GM21515 (cell line): Measurements from ENCODE around the gene PAQR5.
"Not testable (repeated sequence)": the region's sequence is repeated elsewhere in the genome, so short reads cannot be mapped to it uniquely, and the experiment has no call there.

Source experiments
- ATAC-seq: cut with Tn5 transposase; IDR thresholded peaks from one replicate; pipeline ENCODE4 v1.9.1; 2021; ENCODE audit not compliant: unreplicated experiment

PAQR5 gene, protein sequence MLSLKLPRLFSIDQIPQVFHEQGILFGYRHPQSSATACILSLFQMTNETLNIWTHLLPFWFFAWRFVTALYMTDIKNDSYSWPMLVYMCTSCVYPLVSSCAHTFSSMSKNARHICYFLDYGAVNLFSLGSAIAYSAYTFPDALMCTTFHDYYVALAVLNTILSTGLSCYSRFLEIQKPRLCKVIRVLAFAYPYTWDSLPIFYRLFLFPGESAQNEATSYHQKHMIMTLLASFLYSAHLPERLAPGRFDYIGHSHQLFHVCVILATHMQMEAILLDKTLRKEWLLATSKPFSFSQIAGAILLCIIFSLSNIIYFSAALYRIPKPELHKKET

DNA sequence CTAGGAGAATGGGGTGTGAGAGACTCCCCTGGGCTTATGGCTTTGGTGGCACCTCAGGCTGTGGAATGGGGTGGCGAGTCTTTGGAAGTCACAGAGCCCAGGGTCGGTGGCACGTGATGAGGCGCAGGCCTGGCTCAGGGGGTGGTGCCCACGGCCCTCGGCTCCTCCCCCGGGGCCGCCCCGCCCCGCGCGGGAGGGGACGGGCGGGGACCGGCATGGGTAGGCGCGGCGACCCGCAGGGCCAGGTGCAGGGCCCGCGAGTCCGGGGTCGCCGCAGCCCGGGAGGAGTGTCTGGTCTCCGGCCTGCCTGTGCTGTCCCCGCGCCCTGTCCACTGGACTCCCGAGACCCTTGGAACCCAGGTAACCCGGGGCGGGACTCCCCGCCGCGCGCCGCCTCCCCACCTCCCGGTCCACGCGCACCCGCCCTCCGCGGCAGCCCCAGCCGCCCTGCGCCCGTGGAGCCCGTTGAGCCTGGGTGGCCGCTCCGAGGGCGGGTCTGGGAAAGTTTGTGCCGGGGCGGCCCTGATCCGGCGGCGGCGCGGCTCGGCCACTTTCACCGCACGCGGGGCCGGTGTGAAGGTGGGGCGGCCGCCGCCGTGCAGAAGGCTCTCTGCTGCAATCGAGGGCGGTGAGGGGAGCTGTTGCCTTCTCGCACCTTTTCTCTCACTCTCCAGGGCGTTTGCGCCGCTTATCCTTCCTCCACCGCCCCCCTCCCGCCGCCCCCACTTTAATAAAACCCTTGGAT is at the start of gene PAQR5:
TSS of gene PAQR5 (plus strand) at position 216 of the 745 bp plus-strand sequence. CDS start 61,169 bp downstream, outside the sequence.
- no peak for ATAC-seq

GRCh38 chr15:69253156-69253555 is 45.6 kb upstream of the PAQR5 start:
- ATAC-seq = no peak

DNA sequence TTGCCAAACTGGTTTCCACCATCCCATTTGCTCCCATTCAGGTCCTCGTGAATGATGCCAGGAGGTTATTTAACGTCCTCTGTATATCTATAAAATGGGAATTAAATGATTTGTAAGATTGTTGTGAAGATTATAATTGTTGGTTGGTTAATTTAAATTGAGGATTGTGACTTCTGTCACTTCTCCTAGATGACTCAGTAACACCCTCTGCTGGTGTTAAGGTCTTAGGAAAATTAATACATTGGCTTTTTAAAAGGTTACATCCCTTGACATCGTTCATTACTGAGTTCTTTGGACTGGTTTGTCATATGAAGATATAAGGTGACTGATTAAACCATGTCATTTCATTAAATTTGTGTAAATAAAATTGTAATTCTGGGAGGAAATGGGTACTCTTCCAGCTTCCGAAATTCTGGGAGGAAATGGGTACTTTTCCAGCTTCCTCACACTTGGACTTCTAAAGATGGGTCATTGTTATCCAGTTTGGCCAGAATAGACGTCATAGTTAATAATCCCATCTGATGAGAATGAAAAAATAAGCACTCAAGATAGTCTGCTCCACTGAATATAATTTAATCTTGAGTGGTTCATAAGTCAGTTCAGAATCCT is 33.3 kb upstream of the PAQR5 start:
- no peak for ATAC-seq

DNA sequence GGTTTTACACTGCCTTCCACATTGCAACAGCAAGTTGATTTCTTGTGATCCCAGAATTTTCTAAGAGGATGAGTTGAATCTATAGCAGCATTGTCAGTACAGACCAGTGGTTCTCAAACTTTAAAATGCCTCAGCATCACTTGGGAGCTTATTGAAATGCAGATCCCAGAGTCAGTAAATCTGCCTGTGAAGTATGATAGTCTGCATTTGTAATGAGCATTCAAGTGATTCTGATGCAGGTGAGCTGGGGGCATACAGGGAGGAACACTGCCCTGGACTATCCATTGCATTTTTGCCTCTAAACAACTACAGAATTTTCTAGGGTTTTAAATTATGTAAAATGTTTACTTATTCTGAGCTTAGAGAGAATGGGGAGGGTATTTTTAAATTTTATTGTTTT is 27.5 kb upstream of the PAQR5 start:
- no peak for ATAC-seq

DNA sequence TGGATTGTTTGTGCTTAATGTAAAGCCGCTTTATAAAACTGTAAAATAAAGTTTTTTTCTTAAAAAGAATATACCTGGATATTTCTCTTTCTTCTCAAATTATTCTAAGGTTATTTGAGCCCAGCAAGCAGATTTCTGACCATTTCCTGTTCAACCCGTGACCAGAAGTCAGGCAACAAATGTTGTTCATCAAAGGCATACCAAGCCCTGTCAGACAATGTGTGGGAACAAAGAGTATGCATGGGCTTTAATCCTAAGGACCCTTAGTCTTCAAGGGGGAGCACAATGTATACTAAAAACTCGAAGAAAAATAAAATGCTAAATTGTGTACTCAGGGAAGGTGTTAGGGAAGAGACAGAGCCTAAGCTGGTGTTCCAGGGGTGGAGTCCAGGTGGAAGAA is 26.6 kb upstream of the PAQR5 start:
- no peak for ATAC-seq

DNA sequence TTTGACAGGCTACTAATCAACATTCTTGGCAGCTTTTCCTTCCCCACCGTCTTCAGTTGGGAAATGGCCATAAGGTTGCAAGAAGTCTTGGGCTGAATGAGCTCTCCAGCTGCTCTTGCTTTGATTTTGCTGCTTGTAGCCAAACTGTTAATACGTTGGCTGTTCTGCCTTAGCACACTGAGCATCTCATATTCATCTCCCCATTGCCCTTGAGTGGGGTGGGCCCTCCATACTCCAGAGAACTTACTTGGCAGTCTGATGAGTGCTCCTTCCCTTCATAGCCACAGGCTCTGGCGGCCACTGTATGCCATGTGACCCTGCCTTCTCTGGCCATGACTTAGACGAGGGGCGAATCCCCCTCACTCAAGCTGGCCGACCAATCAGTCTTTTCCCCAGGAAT is 25.8 kb upstream of the PAQR5 start:
- no peak for ATAC-seq

DNA sequence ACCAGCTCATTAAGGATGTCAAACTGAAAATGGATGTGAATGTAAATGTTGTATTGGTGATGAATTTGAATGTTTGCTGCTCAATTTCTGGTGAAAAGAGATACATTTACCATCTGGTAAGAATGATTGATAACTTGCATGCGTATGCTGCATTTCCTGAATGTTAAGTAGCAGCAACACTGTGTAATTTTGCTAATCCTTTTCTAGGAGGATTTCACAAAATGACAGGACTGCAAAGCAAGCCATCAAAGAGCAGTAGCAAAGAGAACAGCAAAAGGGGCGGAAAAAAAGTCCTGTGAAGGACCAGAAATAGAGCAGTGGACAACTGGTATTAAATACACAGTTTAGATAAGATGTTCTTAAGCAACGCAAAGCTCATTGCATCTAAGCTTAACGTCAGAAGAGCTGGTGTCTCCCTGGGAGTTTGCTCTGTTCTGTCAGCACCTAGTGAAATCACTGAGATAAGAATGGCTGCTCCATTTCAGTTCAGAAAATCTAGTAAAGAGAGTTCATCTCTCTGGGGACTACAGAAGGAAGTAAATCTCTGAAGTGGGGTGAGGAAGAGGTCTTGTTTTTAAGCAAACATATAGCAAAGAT is 23.5 kb upstream of the PAQR5 start:
- no peak for ATAC-seq

DNA sequence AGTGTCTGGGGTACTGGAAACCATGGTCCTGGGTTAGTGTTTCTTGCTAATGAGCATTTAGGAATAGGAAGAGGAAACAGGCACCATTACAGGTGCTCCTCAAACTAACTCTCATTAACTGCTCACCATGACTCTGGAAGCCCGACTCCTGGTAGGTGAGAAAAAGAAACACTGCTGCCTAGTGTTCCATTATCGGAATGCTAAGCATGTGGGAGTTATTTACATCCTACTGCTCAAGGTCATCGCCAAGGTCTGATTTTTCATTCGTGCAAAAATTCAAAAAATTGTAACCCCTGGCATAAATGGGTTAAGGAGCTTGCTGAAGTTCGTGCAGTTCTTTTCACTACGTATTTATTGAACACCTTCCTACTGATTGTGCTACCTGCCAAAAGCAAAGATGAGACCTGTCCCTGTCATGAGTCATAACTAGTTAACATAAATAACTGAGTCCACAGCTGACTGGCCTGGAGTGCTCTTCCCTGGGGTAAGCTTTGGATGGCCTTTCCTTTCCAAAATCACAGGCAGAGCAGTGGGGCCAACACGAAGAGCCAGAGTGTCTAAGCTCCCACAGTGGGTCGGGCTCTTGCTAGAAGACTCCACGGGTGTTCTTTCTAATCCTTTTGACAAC is 22.7 kb upstream of the PAQR5 start:
- ATAC-seq = no peak

GRCh38 chr15:69277316-69277715 is 21.4 kb upstream of the PAQR5 start:
- ATAC-seq = no peak

DNA sequence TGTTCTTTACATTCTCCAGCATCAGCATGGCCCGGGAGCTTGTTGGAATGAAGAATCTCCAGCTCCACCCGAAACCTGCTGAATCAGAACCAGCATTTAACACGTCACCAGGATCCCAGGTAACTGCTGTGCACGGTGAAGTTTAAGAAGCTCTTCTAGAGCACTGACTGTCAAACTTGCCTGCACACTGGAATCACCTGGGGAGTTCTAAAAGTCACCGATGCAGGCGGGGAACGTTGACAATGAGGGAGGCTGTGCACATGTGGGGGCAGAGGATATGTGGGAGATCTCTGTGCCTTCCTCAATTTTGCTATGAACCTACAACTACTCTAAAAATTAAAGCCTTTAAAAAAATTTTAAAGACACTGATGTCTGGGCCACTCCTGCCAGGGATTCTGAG is 19.1 kb upstream of the PAQR5 start:
- ATAC-seq = no peak

GRCh38 chr15:69280783-69281182 is 17.9 kb upstream of the PAQR5 start:
- no peak for ATAC-seq

DNA sequence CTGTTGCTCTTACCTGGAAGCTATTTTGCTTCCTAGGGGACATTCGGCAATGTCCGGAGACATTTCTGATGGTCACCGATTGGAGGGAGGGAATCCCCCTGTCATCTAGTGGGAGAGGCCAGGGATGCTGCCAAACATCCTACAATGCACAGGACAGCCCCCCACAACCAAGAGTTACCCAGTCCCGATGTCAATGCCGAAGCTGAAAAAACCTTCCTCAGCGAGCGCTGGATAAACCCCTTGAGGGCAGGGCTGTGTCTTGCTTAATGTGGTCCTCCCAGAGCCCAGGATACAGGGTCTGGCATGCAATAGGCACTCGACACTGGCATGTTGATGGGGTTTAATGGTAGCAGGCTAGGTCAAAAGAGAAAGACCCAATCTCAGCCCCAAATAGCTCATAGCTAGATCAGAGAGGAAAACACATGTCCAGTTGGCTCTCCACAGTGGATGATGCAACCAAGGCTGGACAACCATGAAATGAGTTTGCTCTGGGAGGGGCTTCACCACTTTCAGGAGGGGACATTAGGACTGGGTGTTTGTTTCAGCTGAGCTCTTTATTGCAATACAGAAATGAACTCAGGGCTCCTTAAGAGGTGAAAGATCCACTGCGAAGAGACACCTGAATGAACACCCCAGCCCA is 16.5 kb upstream of the PAQR5 start:
- ATAC-seq = no peak

DNA sequence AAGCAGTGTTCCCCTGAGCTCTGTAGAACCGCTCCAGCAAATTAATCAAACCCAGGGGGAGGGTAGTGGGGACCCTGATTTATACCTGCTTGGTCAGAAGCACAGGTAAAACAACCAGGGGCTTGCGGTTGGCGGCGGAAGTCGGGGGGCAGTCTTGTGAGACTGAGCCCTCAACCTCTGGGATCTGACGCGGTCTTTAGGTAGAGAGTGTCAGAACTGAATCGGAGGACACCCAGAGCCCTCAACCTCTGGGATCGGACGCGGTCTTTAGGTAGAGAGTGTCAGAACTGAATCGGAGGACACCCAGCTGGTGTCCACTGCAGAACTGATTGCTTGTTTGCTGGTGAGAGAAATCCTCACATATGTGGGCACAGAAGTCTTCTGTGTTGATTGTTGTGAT is 12.9 kb upstream of the PAQR5 start:
- ATAC-seq = no peak

- no peak for ATAC-seq
Observed at GRCh38 chr15:69288011-69288410, 10.7 kb upstream of the PAQR5 start.

DNA sequence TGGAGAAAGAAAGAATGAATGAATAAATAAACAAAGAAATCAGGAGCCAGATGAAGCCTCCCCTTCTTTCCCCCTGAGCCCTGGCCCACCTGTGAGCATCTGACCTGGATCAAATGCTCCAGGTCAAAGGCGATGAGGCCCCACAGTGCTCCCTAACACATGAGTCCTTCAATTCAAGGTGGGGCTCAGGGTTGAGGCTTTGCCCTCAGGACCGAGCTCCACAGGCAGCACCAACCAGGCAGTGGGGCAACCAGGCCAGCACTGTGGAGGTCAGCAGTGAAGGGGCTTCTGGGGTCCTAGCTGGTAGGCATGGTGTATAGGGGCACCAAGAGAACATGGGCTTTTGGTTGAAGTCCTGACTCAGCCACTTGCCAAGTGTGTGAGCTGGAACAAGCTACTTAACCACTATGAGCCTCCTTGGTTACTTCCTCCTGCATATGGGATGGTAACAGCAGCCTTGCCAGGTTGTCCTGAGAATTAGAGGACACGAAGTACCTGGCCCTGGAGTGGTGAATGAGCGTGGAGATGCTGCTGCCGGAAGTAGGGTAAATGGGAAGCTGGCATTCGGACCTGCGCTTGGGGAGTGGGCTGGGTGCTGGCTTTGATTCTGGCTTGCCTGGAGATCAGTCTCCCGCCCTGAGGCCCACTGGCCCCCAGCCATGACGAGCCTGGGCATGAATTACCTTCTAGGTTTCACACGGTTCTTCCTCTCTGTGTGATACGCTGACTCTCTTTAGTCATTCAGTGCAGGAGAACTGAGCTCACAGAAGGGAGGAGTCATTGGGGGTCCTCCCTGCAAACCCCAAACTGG is 10.0 kb upstream of the PAQR5 start:
- no peak for ATAC-seq

DNA sequence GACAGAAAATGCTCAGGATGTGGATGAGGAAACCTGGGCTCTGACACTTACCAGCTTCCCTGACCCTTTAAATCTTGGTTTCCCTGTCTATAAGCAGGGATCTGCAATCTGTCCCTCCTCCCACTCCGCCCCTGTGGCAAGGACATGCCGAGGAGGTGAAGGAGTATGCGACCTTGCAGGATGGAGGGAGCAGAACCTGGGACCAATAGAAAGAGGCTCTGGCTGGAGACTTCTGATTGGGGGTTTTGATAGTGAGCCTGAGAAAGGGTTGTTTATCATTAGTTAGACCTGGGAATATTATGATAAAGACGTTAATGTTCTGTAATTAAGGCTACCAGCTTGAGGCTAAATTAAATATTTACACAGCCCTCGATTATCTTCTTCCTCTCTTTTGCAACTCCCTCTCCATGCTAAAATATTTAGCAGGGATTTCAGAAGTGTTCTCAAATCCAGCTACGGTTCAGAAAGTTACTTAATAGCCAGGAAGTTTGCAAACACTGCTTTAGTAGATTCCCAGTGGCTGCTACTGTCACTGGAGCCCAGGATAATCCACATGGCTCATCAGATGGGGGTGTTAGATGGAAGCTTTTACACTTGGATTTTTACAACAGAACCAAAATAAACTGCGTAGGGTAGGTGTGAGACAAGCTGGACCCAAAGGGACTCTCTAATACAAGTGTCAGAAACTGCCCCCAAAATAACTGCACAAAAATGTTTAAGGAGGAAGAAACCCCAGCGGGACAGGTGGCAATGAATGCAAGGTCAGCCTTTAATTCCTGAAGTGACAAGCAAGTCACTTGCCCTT is 9.2 kb upstream of the PAQR5 start:
- ATAC-seq = no peak

DNA sequence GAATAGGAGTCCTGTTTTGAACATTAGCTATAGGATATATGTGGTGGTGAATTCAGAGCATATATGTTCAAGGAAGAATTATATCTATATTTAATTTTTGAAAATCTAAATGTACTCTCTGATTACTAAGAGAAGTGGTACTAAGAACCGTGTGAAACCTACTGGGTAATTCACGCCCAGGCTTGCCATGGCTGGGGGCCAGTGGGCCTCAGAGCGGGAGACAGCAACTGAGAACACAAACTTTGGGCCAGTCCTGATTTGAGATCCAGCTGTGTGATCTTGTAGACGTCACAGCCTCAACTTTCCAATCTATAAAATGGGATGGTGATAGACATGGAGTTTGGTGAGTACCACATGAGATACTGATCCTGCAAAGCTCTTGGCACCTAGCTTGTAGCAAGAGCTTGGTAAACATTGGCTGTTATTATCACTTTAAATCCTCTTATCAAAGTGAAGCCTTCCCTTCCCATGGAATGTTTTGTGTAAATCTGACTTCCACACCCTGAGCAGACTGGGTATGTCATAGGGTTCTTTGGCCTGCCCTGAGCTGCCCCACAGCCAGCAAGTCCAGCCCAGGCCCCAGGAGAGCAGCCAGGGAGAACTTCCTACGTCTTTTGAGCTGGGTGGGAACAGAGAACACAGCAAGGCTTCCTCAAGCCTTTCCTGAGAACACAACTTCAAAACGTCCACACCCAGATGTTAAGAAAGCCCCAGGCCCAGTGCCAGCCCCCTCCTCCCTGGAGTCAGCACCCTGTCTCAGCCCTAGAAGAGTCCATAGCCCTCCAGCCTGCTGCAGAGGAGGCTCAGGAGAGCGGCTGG is 8.2 kb upstream of the PAQR5 start:
- ATAC-seq = no peak

DNA sequence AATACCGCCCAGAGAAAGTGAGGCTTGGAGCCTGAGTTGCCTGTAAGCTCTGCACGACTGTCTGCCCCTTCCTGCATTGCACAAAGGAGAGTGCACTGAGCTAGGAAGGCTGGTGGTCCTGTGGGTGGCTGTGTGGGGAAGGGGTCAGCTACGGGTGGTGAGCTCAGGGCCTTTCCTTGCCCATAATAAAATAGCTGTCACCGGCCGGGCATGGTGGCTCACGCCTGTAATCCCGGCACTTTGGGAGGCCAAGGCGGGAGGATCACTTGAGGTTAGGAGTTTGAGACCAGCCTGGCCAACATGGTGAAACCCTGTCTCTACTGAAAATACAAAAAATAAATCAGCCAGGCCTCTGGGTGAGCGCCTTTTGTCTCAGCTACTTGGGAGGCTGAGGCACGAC is 7.1 kb upstream of the PAQR5 start:
- not testable (repeated sequence) for ATAC-seq
